Suprapubic skin (tissue), 4 donors: ENCODE data around the gene VRK3.

ENCODE experiments used
- CTCF ChIP-seq, 2 donors: fragments of 200-600 bp in 1 of 2; fragments of 450-650 bp in 1 of 2; sonication (generic) in 1 of 2; IDR thresholded peaks; one replicate each; pipeline ENCODE4 v1.5.1; 2016 to 2019; ENCODE audit warnings: antibody characterized with exemption in 2 of 2, mild to moderate bottlenecking in 1 of 2, moderate library complexity in 1 of 2
- EP300 ChIP-seq: sonication (generic); formaldehyde crosslinking; IDR thresholded peaks from one replicate; pipeline ENCODE4 v1.6.1; 2017; ENCODE audit warnings: antibody characterized with exemption
- POLR2A ChIP-seq, 2 donors: fragments of 450-650 bp; IDR thresholded peaks; one replicate each; pipeline ENCODE4 v1.6.1; 2017; ENCODE audit warnings: antibody characterized with exemption in 2 of 2, mild to moderate bottlenecking in 2 of 2, moderate library complexity in 2 of 2
- POLR2AphosphoS5 ChIP-seq, 3 donors: sonication (generic); formaldehyde crosslinking; IDR thresholded peaks; one replicate each; pipeline ENCODE4 v1.6.1; 2017; ENCODE audit warnings: antibody characterized with exemption in 3 of 3

DNA sequence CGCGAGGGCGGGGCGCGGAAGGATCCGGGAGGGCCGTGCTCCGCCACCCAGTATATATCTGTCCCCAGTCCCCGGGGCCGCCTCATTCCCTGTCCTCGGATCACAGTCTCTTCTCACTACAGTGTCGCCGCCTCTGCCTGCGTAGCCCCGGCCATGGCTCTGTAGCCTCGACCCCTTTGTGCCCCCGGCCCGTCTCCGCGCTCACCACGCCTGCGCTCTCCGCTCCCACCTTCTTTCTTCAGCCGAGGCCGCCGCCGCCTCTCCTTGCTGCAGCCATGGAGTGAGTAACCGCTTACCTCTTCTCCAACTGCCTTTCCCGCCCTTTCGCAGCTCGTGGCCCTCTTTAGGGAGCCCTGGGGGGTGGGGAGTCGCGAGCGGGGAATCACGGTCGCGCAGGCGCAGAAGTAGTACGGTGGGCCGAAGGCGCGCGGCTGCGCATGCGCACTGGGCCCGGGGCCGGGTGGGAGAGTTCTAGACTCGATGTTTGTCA lies 96.0 kb downstream of the VRK3 start, which contains the start of the genes ATF5 and NUP62:
- TF ChIP-seq POLR2A (IDR thresholded peaks at IDR 0.05) (no peak), CTCF (IDR thresholded peaks at IDR 0.05) (no peak), EP300 (no peak), POLR2AphosphoS5 (IDR thresholded peaks at IDR 0.05) (peak in 1 of 3 donors; percentile 64)
